ENCODE measurements around the gene PCCA.
"Not testable (repeated sequence)": the region's sequence is repeated elsewhere in the genome, so short reads cannot be mapped to it uniquely, and the experiment has no call there.

Gene PCCA

GRCh38 chr13:100097821-100098220 lies 8.9 kb downstream of the PCCA start:
- Histone ChIP-seq H3K27me3 (ENCODE audit: control insufficient read depth in 1 of 2, insufficient read depth in 2 of 2, low read length in 2 of 2) (no peaks in the 10 kb centered on the region), H3K9ac (ENCODE audit: low read length in 2 of 2) (no peak overlapping the region), H3K9me3 (ENCODE audit: control insufficient read depth in 2 of 2, low read length in 2 of 2) (no peaks in the 10 kb centered on the region), H3K27ac (ENCODE audit: low read length) (no peak overlapping the region), H3K4me1 (ENCODE audit: control insufficient read depth, insufficient read depth, low read length) (no peaks in the 10 kb centered on the region), H3K4me3 (ENCODE audit: low read length in 2 of 2) (no peak overlapping the region), H3K36me3 (ENCODE audit: control insufficient read depth in 2 of 2, insufficient read depth in 2 of 2, low read length in 2 of 2) (no peaks in the 10 kb centered on the region)

- Histone ChIP-seq H3K4me1 (ENCODE audit: control insufficient read depth, insufficient read depth, low read length) (no peaks in the 10 kb centered on the region), H3K27me3 (ENCODE audit: control insufficient read depth in 1 of 2, insufficient read depth in 2 of 2, low read length in 2 of 2) (no peaks in the 10 kb centered on the region), H3K9ac (ENCODE audit: low read length in 2 of 2) (no peak overlapping the region), H3K27ac (ENCODE audit: low read length) (no peak overlapping the region), H3K36me3 (ENCODE audit: control insufficient read depth in 2 of 2, insufficient read depth in 2 of 2, low read length in 2 of 2) (no peaks in the 10 kb centered on the region), H3K9me3 (ENCODE audit: control insufficient read depth in 2 of 2, low read length in 2 of 2) (no peaks in the 10 kb centered on the region), H3K4me3 (ENCODE audit: low read length in 2 of 2) (no peak overlapping the region)
These were observed 9.7 kb downstream of the PCCA start for GRCh38 chr13:100098445-100099116.

- H3K4me1 ChIP-seq (ENCODE audit: control insufficient read depth, insufficient read depth, low read length); H3K9ac ChIP-seq (ENCODE audit: low read length in 2 of 2); H3K9me3 ChIP-seq (ENCODE audit: control insufficient read depth in 2 of 2, low read length in 2 of 2); H3K27me3 ChIP-seq (ENCODE audit: control insufficient read depth in 1 of 2, insufficient read depth in 2 of 2, low read length in 2 of 2); H3K4me3 ChIP-seq (ENCODE audit: low read length in 2 of 2); H3K36me3 ChIP-seq (ENCODE audit: control insufficient read depth in 2 of 2, insufficient read depth in 2 of 2, low read length in 2 of 2); H3K27ac ChIP-seq (ENCODE audit: low read length): not testable (repeated sequence)
These were observed 10.2 kb downstream of the PCCA start for GRCh38 chr13:100099117-100099445.

GRCh38 chr13:100100115-100100879 lies 11.4 kb downstream of the PCCA start:
- H3K4me3 ChIP-seq (ENCODE audit: low read length in 2 of 2), result no peak overlapping the region
- no peak overlapping the region for H3K9ac ChIP-seq (ENCODE audit: low read length in 2 of 2)

GRCh38 chr13:100102042-100102441 lies 13.1 kb downstream of the PCCA start:
- H3K36me3 ChIP-seq (ENCODE audit: control insufficient read depth in 2 of 2, insufficient read depth in 2 of 2, low read length in 2 of 2), result peaks cover 2 to 3% of the 10 kb centered on the region in 2 donors
- H3K9ac ChIP-seq (ENCODE audit: low read length in 2 of 2), result no peak overlapping the region
- no peak overlapping the region for H3K4me3 ChIP-seq (ENCODE audit: low read length in 2 of 2)

More at GRCh38 chr13:100100115-100100879, 11.4 kb downstream of the PCCA start:
- H3K27me3 ChIP-seq (ENCODE audit: control insufficient read depth in 1 of 2, insufficient read depth in 2 of 2, low read length in 2 of 2), result no peaks in the 10 kb centered on the region
- H3K36me3 ChIP-seq (ENCODE audit: control insufficient read depth in 2 of 2, insufficient read depth in 2 of 2, low read length in 2 of 2), result peaks cover 2 to 3% of the 10 kb centered on the region in 2 donors
- H3K9me3 ChIP-seq (ENCODE audit: control insufficient read depth in 2 of 2, low read length in 2 of 2), result no peaks in the 10 kb centered on the region
- H3K27ac ChIP-seq (ENCODE audit: low read length), result no peak overlapping the region
- H3K4me1 ChIP-seq (ENCODE audit: control insufficient read depth, insufficient read depth, low read length), result no peaks in the 10 kb centered on the region

GRCh38 chr13:100106005-100106404 lies 17.1 kb downstream of the PCCA start:
- no peak overlapping the region for H3K27ac ChIP-seq (ENCODE audit: low read length)
- no peak overlapping the region for H3K4me3 ChIP-seq (ENCODE audit: low read length in 2 of 2)
- H3K27me3 ChIP-seq (ENCODE audit: control insufficient read depth in 1 of 2, insufficient read depth in 2 of 2, low read length in 2 of 2), result no peaks in the 10 kb centered on the region
- no peak overlapping the region for H3K9ac ChIP-seq (ENCODE audit: low read length in 2 of 2)
- peaks cover 2 to 3% of the 10 kb centered on the region in 2 donors for H3K36me3 ChIP-seq (ENCODE audit: control insufficient read depth in 2 of 2, insufficient read depth in 2 of 2, low read length in 2 of 2)
- no peaks in the 10 kb centered on the region for H3K9me3 ChIP-seq (ENCODE audit: control insufficient read depth in 2 of 2, low read length in 2 of 2)
- no peaks in the 10 kb centered on the region for H3K4me1 ChIP-seq (ENCODE audit: control insufficient read depth, insufficient read depth, low read length)

More at GRCh38 chr13:100102042-100102441, 13.1 kb downstream of the PCCA start:
- Histone ChIP-seq H3K27ac (ENCODE audit: low read length) (no peak overlapping the region), H3K4me1 (ENCODE audit: control insufficient read depth, insufficient read depth, low read length) (no peaks in the 10 kb centered on the region), H3K27me3 (ENCODE audit: control insufficient read depth in 1 of 2, insufficient read depth in 2 of 2, low read length in 2 of 2) (no peaks in the 10 kb centered on the region), H3K9me3 (ENCODE audit: control insufficient read depth in 2 of 2, low read length in 2 of 2) (no peaks in the 10 kb centered on the region)

- H3K9me3 ChIP-seq (ENCODE audit: control insufficient read depth in 2 of 2, low read length in 2 of 2), result no peaks in the 10 kb centered on the region
- no peak overlapping the region for H3K27ac ChIP-seq (ENCODE audit: low read length)
- no peaks in the 10 kb centered on the region for H3K4me1 ChIP-seq (ENCODE audit: control insufficient read depth, insufficient read depth, low read length)
- H3K27me3 ChIP-seq (ENCODE audit: control insufficient read depth in 1 of 2, insufficient read depth in 2 of 2, low read length in 2 of 2), result no peaks in the 10 kb centered on the region
- no peak overlapping the region for H3K4me3 ChIP-seq (ENCODE audit: low read length in 2 of 2)
- no peak overlapping the region for H3K9ac ChIP-seq (ENCODE audit: low read length in 2 of 2)
- H3K36me3 ChIP-seq (ENCODE audit: control insufficient read depth in 2 of 2, insufficient read depth in 2 of 2, low read length in 2 of 2), result peaks cover 2 to 3% of the 10 kb centered on the region in 2 donors
These were observed 17.8 kb downstream of the PCCA start for GRCh38 chr13:100106705-100107104.

GRCh38 chr13:100108913-100109507 lies 20.1 kb downstream of the PCCA start:
- no peaks in the 10 kb centered on the region for H3K9me3 ChIP-seq (ENCODE audit: control insufficient read depth in 2 of 2, low read length in 2 of 2)
- no peaks in the 10 kb centered on the region for H3K27me3 ChIP-seq (ENCODE audit: control insufficient read depth in 1 of 2, insufficient read depth in 2 of 2, low read length in 2 of 2)
- H3K4me1 ChIP-seq (ENCODE audit: control insufficient read depth, insufficient read depth, low read length), result no peaks in the 10 kb centered on the region
- H3K27ac ChIP-seq (ENCODE audit: low read length), result no peak overlapping the region
- no peak overlapping the region for H3K4me3 ChIP-seq (ENCODE audit: low read length in 2 of 2)
- no peak overlapping the region for H3K9ac ChIP-seq (ENCODE audit: low read length in 2 of 2)
- peaks cover under 1 to 6% of the 10 kb centered on the region in 2 donors for H3K36me3 ChIP-seq (ENCODE audit: control insufficient read depth in 2 of 2, insufficient read depth in 2 of 2, low read length in 2 of 2)

GRCh38 chr13:100110269-100110668 lies 21.4 kb downstream of the PCCA start:
- no peaks in the 10 kb centered on the region for H3K4me1 ChIP-seq (ENCODE audit: control insufficient read depth, insufficient read depth, low read length)

GRCh38 chr13:100112186-100112838 lies 23.4 kb downstream of the PCCA start:
- H3K9me3 ChIP-seq (ENCODE audit: control insufficient read depth in 2 of 2, low read length in 2 of 2), result no peaks in the 10 kb centered on the region
- H3K4me3 ChIP-seq (ENCODE audit: low read length in 2 of 2), result no peak overlapping the region
- H3K36me3 ChIP-seq (ENCODE audit: control insufficient read depth in 2 of 2, insufficient read depth in 2 of 2, low read length in 2 of 2), result peaks cover 0 to 6% of the 10 kb centered on the region in 2 donors
- H3K27me3 ChIP-seq (ENCODE audit: control insufficient read depth in 1 of 2, insufficient read depth in 2 of 2, low read length in 2 of 2), result no peaks in the 10 kb centered on the region
- H3K9ac ChIP-seq (ENCODE audit: low read length in 2 of 2), result no peak overlapping the region
- no peak overlapping the region for H3K27ac ChIP-seq (ENCODE audit: low read length)
- no peaks in the 10 kb centered on the region for H3K4me1 ChIP-seq (ENCODE audit: control insufficient read depth, insufficient read depth, low read length)

More at GRCh38 chr13:100110269-100110668, 21.4 kb downstream of the PCCA start:
- no peak overlapping the region for H3K27ac ChIP-seq (ENCODE audit: low read length)
- H3K27me3 ChIP-seq (ENCODE audit: control insufficient read depth in 1 of 2, insufficient read depth in 2 of 2, low read length in 2 of 2), result no peaks in the 10 kb centered on the region
- no peak overlapping the region for H3K4me3 ChIP-seq (ENCODE audit: low read length in 2 of 2)
- H3K9ac ChIP-seq (ENCODE audit: low read length in 2 of 2), result no peak overlapping the region
- peaks cover 0 to 5% of the 10 kb centered on the region in 2 donors for H3K36me3 ChIP-seq (ENCODE audit: control insufficient read depth in 2 of 2, insufficient read depth in 2 of 2, low read length in 2 of 2)
- no peaks in the 10 kb centered on the region for H3K9me3 ChIP-seq (ENCODE audit: control insufficient read depth in 2 of 2, low read length in 2 of 2)

All from stomach smooth muscle (tissue), 2 donors.